ENCODE data around the gene SNX21. TPM values are rescaled to one million over a fixed set of nuclear protein-coding genes. Genes with fewer than 3 reads are reported as not detected.

Gene SNX21
- total RNA-seq, 4 donors from 2014 or later, result 54.0 to 78.5 (median 63.5) TPM

- H3K27me3 ChIP-seq, result peaks cover 0 to 26% (median 0%) of the 10 kb centered on the region in 4 donors
- peaks cover 26 to 63% (median 43%) of the 10 kb centered on the region in 4 donors for H3K4me1 ChIP-seq
- H3K4me3 ChIP-seq, result peak overlapping the region; percentile 30 to 48 (median 41)
- H3K27ac ChIP-seq (replicated peaks in 1 of 4), result no peak overlapping the region
- DNase-seq (ENCODE audit: extremely low spot score), result no peak
- WGBS, result 35% methylated on average over 43 of the region's 57 CpGs
- H3K9me3 ChIP-seq, result no peaks in the 10 kb centered on the region
- H3K36me3 ChIP-seq, result no peaks in the 10 kb centered on the region
- intact Hi-C loops (cut with DNase I), result no loop called here
- TF ChIP-seq POLR2A (IDR thresholded peaks at IDR 0.05; ENCODE audit: low read depth) (no peak), CTCF (IDR thresholded peaks at IDR 0.05) (peak; percentile 34 to 58 (median 53)), POLR2AphosphoS5 (IDR thresholded peaks at IDR 0.05) (peak in 1 of 2 donors; percentile 30)
Observed at GRCh38 chr20:45823949-45824835, 9.4 kb upstream of the SNX21 start.

GRCh38 chr20:45826381-45827019 is 7.1 kb upstream of the SNX21 start:
- H3K9me3 ChIP-seq, result no peaks in the 10 kb centered on the region
- peaks cover 26 to 63% (median 43%) of the 10 kb centered on the region in 4 donors for H3K4me1 ChIP-seq
- H3K27ac ChIP-seq (replicated peaks in 1 of 4), result peak overlapping the region; percentile 58 to 74 (median 68)
- intact Hi-C loops (cut with DNase I), result no loop called here
- H3K27me3 ChIP-seq, result peaks cover 0 to 26% (median 0%) of the 10 kb centered on the region in 4 donors
- 27% methylated on average over 6 of the region's 6 CpGs for WGBS
- TF ChIP-seq POLR2A (IDR thresholded peaks at IDR 0.05; ENCODE audit: low read depth) (no peak), POLR2AphosphoS5 (IDR thresholded peaks at IDR 0.05) (peak in 1 of 2 donors; percentile 15), CTCF (IDR thresholded peaks at IDR 0.05) (no peak), EP300 (IDR thresholded peaks at IDR 0.05) (no peak)
- no peak overlapping the region for H3K4me3 ChIP-seq
- H3K36me3 ChIP-seq, result no peaks in the 10 kb centered on the region
- DNase-seq (ENCODE audit: extremely low spot score), result no peak

GRCh38 chr20:45827030-45827652 is 6.5 kb upstream of the SNX21 start, which contains the start of gene TNNC2:
TNNC2 (minus strand) TSS chr20:45827312; CDS start chr20:45827248, 64 bp downstream.
- peaks cover 0 to 20% (median 0%) of the 10 kb centered on the region in 4 donors for H3K27me3 ChIP-seq
- intact Hi-C loops (cut with DNase I), result no loop called here
- no peak for DNase-seq (ENCODE audit: extremely low spot score)
- H3K4me1 ChIP-seq, result peaks cover 26 to 68% (median 46%) of the 10 kb centered on the region in 4 donors
- peak within 1 kb of the TSS; percentile 58 to 74 (median 68) for H3K27ac ChIP-seq (replicated peaks in 1 of 4)
- TF ChIP-seq EP300 (IDR thresholded peaks at IDR 0.05) (no peak), CTCF (IDR thresholded peaks at IDR 0.05) (no peak), POLR2AphosphoS5 (IDR thresholded peaks at IDR 0.05) (no peak)
- no peak within 1 kb of the TSS for H3K4me3 ChIP-seq
- no peaks in the 10 kb centered on the region for H3K36me3 ChIP-seq
- 90% methylated on average over 4 of the region's 8 CpGs for WGBS
- no peaks in the 10 kb centered on the region for H3K9me3 ChIP-seq

GRCh38 chr20:45827712-45828111 is 5.9 kb upstream of the SNX21 start:
- Histone ChIP-seq H3K36me3 (no peaks in the 10 kb centered on the region), H3K4me1 (peaks cover 26 to 68% (median 47%) of the 10 kb centered on the region in 4 donors), H3K27me3 (peaks cover 0 to 14% (median 0%) of the 10 kb centered on the region in 4 donors), H3K4me3 (no peak overlapping the region), H3K27ac (replicated peaks in 1 of 4) (peak overlapping the region in 3 of 4 donors; percentile 58 to 74 (median 69)), H3K9me3 (no peaks in the 10 kb centered on the region)
- WGBS, result 90% methylated on average over 6 of the region's 6 CpGs
- TF ChIP-seq CTCF (IDR thresholded peaks at IDR 0.05) (no peak), POLR2AphosphoS5 (IDR thresholded peaks at IDR 0.05) (no peak), EP300 (IDR thresholded peaks at IDR 0.05) (no peak), POLR2A (IDR thresholded peaks at IDR 0.05; ENCODE audit: low read depth) (no peak)
- DNase-seq (ENCODE audit: extremely low spot score), result no peak
- intact Hi-C loops (cut with DNase I), result no loop called here
